GM12874 (cell line): Measurements from ENCODE around the gene FAM124A.

Experiments used
- TF ChIP-seq, protein P1 (sequence below): IDR thresholded peaks from 2 replicates; pipeline ENCODE4 v1.5.1; 2011; ENCODE audit warnings: low read depth, mild to moderate bottlenecking, control low read depth, low read length, moderate library complexity; ENCODE audit not compliant: insufficient read depth

The FAM124A gene

DNA sequence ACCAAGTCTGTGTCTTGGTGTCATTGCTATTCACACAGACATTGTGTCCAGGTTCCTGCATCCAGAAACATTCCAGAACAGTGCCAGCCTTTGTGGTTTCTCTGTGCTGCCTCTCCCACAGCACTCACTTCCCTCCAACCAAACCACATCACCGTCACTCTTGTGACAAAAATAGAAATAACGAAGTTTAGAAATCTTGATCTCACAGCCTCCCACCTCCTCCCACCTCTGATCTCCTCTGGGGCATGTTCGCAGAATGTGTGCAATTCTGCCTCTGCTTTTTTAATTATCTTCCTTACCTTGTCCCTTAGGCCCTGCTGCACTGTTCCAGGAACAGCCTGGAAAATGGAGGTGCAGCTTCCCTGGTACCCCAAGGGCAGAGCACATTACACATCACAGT lies 108.6 kb downstream of the FAM124A start:
- TF ChIP-seq, protein P1, sequence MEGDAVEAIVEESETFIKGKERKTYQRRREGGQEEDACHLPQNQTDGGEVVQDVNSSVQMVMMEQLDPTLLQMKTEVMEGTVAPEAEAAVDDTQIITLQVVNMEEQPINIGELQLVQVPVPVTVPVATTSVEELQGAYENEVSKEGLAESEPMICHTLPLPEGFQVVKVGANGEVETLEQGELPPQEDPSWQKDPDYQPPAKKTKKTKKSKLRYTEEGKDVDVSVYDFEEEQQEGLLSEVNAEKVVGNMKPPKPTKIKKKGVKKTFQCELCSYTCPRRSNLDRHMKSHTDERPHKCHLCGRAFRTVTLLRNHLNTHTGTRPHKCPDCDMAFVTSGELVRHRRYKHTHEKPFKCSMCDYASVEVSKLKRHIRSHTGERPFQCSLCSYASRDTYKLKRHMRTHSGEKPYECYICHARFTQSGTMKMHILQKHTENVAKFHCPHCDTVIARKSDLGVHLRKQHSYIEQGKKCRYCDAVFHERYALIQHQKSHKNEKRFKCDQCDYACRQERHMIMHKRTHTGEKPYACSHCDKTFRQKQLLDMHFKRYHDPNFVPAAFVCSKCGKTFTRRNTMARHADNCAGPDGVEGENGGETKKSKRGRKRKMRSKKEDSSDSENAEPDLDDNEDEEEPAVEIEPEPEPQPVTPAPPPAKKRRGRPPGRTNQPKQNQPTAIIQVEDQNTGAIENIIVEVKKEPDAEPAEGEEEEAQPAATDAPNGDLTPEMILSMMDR = no peak

DNA sequence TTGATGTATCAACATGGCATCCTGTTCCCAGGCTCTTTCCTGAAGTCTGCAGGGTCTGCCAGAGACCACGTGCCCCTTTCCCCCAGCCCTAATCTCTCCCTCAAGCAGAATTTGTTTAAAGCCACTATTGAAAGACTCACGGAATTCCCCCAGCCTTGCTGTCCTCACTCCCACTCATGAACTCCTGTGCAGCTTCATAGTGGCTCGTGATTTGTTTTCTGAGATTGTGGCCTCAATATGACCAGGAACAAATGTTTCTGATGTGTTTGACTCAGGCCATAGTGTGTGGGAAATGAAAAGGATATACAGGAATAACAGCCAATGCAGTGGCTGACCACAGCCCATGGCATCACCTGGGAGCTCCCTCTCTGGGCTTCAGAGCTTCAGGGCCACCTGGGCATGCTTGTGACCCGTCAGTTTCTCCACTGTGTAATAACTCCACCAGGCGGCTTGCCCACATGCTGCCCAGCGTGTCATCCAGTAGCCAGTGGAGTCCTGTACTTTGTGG lies 109.2 kb downstream of the FAM124A start:
- TF ChIP-seq, protein P1 = no peak

DNA sequence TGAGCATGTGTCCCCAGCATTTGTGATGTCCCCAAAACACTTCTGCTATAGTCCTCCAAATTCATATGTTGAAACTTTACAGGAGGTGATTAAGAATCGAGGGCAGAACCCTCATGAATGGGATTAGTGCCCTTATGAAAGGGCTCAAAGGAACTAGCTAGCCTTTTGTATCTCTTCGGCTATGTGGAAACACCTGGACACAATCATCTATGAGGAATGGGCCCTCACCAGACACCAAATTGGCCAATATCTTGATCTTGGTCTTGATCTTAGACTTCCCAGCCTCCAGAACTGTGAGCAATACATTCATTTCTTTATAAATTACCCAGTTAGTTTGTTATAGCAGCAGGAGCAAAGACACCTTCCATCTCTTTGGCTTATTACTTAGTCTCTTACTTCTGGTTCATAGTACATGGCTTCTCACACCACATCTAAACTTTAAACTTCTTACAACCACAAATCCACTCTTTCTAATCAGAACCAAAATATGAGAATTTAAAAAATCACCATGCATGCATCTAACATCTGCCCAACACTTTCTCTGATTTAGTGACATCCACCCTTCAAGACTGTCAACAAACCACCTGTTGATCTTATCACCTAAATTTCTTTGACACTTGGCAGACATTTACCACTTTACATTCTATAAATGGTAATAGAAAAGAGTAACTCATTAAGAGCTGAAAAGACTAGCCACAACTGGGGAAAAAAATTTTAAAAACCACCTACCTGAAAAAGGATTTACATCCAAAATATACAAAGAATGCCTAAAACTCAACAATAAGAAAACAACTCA lies 110.6 kb downstream of the FAM124A start:
- TF ChIP-seq, protein P1 = no peak

DNA sequence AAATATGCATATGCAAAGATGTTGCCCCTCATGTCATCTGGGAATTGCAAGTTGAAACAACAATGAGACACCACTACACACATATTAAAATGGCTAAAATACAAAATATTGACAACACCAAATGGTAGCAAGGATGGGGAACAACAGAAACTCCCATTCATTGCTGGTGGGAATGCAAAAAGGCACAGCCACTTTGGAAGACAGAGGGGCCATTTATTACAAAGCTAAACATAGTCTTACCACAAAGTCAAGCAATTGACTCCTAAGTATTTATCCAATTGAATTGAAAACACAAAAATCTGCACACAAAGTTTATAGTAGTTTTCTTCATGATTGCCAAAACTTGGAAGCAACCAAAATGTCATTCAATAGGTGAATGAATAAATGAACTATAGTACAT lies 111.2 kb downstream of the FAM124A start:
- TF ChIP-seq, protein P1 = no peak

DNA sequence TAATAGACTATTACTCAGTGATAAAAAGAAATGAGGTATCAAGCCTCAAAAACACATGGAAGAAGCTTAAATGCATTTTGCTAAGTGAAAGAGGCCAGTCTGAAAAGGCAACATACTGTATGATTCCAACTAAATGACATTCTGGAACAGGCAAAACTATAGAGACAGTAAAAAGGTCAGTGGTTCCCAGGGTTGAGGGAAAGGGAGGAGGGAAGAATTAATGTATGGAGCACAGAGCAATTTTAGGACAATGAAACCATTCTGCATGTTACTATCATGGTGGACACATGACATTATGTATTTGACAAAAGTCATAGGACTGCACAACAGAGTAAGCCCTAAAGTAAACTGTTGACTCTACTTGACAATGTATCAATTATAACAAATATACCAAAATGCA lies 111.6 kb downstream of the FAM124A start:
- TF ChIP-seq, protein P1 = no peak
